Neural progenitor cell (in vitro differentiated cells): ENCODE measurements around the gene GALNT18. TPM values are rescaled to one million over a fixed set of nuclear protein-coding genes. Genes with fewer than 3 reads are reported as not detected.

ENCODE experiments used
- DNase-seq: peaks from one replicate; pipeline ENCODE4 v3.0.0-alpha.2; 2016; ENCODE audit warnings: low spot score
- H2AFZ ChIP-seq: fragments of 200-600 bp; sonication (generic); replicated peaks from 2 replicates; pipeline ENCODE4 v1.6.1; 2016; ENCODE audit warnings: antibody characterized with exemption
- H3F3A ChIP-seq: fragments of 200-600 bp; sonication (generic); 2 replicates; pipeline ENCODE4 v1.6.1; 2016; ENCODE audit warnings: antibody characterized with exemption, low read depth
- H3K27ac ChIP-seq: fragments of 200-600 bp; sonication (generic); 2 replicates; pipeline ENCODE4 v1.5.1; 2016; ENCODE audit warnings: mild to moderate bottlenecking
- H3K27me3 ChIP-seq: fragments of 200-600 bp; sonication (generic); 2 replicates; pipeline ENCODE4 v1.6.1; 2016; ENCODE audit warnings: mild to moderate bottlenecking, moderate library complexity
- H3K36me3 ChIP-seq: fragments of 200-600 bp; sonication (generic); 2 replicates; pipeline ENCODE4 v1.5.1; 2016
- H3K4me1 ChIP-seq: fragments of 200-600 bp; sonication (generic); 2 replicates; pipeline ENCODE4 v1.6.1; 2016; ENCODE audit warnings: mixed run types
- H3K4me2 ChIP-seq: fragments of 200-600 bp; sonication (generic); 2 replicates; pipeline ENCODE4 v1.6.1; 2016
- H3K4me3 ChIP-seq: fragments of 200-600 bp; sonication (generic); 2 replicates; pipeline ENCODE4 v1.5.1; 2016
- H3K79me2 ChIP-seq: fragments of 200-600 bp; sonication (generic); 2 replicates; pipeline ENCODE4 v1.6.1; 2016; ENCODE audit warnings: low read depth
- H3K9ac ChIP-seq: fragments of 200-600 bp; sonication (generic); 2 replicates; pipeline ENCODE4 v1.6.1; 2016
- H3K9me3 ChIP-seq: fragments of 200-600 bp; sonication (generic); 2 replicates; pipeline ENCODE4 v1.5.1; 2016; ENCODE audit warnings: low read depth
- H4K20me1 ChIP-seq: fragments of 200-600 bp; sonication (generic); 2 replicates; pipeline ENCODE4 v1.6.1; 2016; ENCODE audit warnings: low read depth
- H3K27ac Mint-ChIP-seq: 3 replicates; pipeline ENCODE4 v1.8.0; 2021; ENCODE audit warnings: mixed read lengths
- H3K27me3 Mint-ChIP-seq: 2 replicates; pipeline ENCODE4 v1.8.0; 2022; ENCODE audit warnings: low read depth, mild to moderate bottlenecking, inconsistent platforms, moderate library complexity, mixed read lengths; ENCODE audit not compliant: insufficient read depth
- H3K36me3 Mint-ChIP-seq: 3 replicates; pipeline ENCODE4 v1.8.0; 2021; ENCODE audit warnings: mixed read lengths
- H3K4me1 Mint-ChIP-seq: 3 replicates; pipeline ENCODE4 v1.8.0; 2021; ENCODE audit warnings: mixed read lengths
- H3K4me3 Mint-ChIP-seq: 3 replicates; pipeline ENCODE4 v1.8.0; 2021; ENCODE audit warnings: mild to moderate bottlenecking, moderate library complexity, mixed read lengths
- H3K9me3 Mint-ChIP-seq: 3 replicates; pipeline ENCODE4 v1.8.0; 2020; ENCODE audit warnings: mixed read lengths
- CTCF ChIP-seq: fragments of 200-600 bp; sonication (generic); IDR thresholded peaks from 2 replicates; pipeline ENCODE4 v1.5.1; 2017; ENCODE audit warnings: antibody characterized with exemption, mild to moderate bottlenecking
- EZH2 ChIP-seq: fragments of 200-600 bp; sonication (generic); IDR thresholded peaks from 2 replicates; pipeline ENCODE4 v1.6.1; 2017; ENCODE audit warnings: antibody characterized with exemption, mild to moderate bottlenecking, moderate library complexity
- EZH2phosphoT487 ChIP-seq: fragments of 200-600 bp; sonication (generic); IDR thresholded peaks from 2 replicates; pipeline ENCODE4 v1.6.1; 2017; ENCODE audit warnings: antibody characterized with exemption
- total RNA-seq: library from RNA; depleted of rRNA; stranded (reverse); fragments of >200 nt; gene quantifications from 2 replicates; pipeline ENCODE4 v1.2.3, GENCODE V29; 2015; ENCODE audit warnings: low replicate concordance

Gene GALNT18
- total RNA-seq, 1 donor from 2014 or later: 2.4 TPM

- H3K4me1 Mint-ChIP-seq: peaks cover 11% of the 10 kb centered on the region
- TF ChIP-seq EZH2 (no peak), CTCF (no peak), EZH2phosphoT487 (no peak)
- H3K4me3 Mint-ChIP-seq: no peak overlapping the region
- H3K27me3 Mint-ChIP-seq: peaks cover 8% of the 10 kb centered on the region
- Histone ChIP-seq H3K27ac (no peak overlapping the region), H3K9ac (no peak overlapping the region), H3F3A (no peaks in the 10 kb centered on the region), H2AFZ (no peak overlapping the region), H3K4me3 (no peak overlapping the region), H3K36me3 (no peaks in the 10 kb centered on the region), H3K27me3 (no peaks in the 10 kb centered on the region), H3K9me3 (no peaks in the 10 kb centered on the region), H4K20me1 (no peaks in the 10 kb centered on the region), H3K79me2 (no peaks in the 10 kb centered on the region), H3K4me2 (no peak overlapping the region), H3K4me1 (peaks cover 6% of the 10 kb centered on the region)
- no peak for DNase-seq
- no peak overlapping the region for H3K27ac Mint-ChIP-seq
- no peaks in the 10 kb centered on the region for H3K9me3 Mint-ChIP-seq
- no peaks in the 10 kb centered on the region for H3K36me3 Mint-ChIP-seq
Observed at GRCh38 chr11:11533057-11533456, 88.7 kb downstream of the GALNT18 start.

- TF ChIP-seq EZH2phosphoT487 (no peak), CTCF (no peak), EZH2 (no peak)
- Histone ChIP-seq H3K4me1 (peaks cover 6% of the 10 kb centered on the region), H3K4me2 (no peak overlapping the region)
Observed at GRCh38 chr11:11532574-11532973, 89.2 kb downstream of the GALNT18 start.

GRCh38 chr11:11531131-11531908, 90.5 kb downstream of the GALNT18 start:
- Mint-ChIP-seq H3K27ac (no peak overlapping the region), H3K27me3 (peaks cover 8% of the 10 kb centered on the region), H3K4me1 (peaks cover 3% of the 10 kb centered on the region), H3K9me3 (no peaks in the 10 kb centered on the region), H3K36me3 (no peaks in the 10 kb centered on the region), H3K4me3 (no peak overlapping the region)
- Histone ChIP-seq H4K20me1 (no peaks in the 10 kb centered on the region), H3K9me3 (no peaks in the 10 kb centered on the region), H3K9ac (no peak overlapping the region), H3K4me3 (no peak overlapping the region), H3K79me2 (no peaks in the 10 kb centered on the region), H3F3A (no peaks in the 10 kb centered on the region), H3K27ac (no peak overlapping the region), H3K4me2 (no peak overlapping the region), H2AFZ (no peak overlapping the region), H3K27me3 (no peaks in the 10 kb centered on the region), H3K4me1 (peaks cover 6% of the 10 kb centered on the region), H3K36me3 (no peaks in the 10 kb centered on the region)
- TF ChIP-seq CTCF: no peak
- no peak for TF ChIP-seq EZH2phosphoT487
- no peak for TF ChIP-seq EZH2
- no peak for DNase-seq

More at GRCh38 chr11:11532574-11532973, 89.2 kb downstream of the GALNT18 start:
- Mint-ChIP-seq H3K9me3 (no peaks in the 10 kb centered on the region), H3K36me3 (no peaks in the 10 kb centered on the region), H3K27me3 (peaks cover 8% of the 10 kb centered on the region), H3K4me3 (no peak overlapping the region), H3K27ac (no peak overlapping the region), H3K4me1 (peaks cover 7% of the 10 kb centered on the region)
- Histone ChIP-seq H3F3A (no peaks in the 10 kb centered on the region), H3K9me3 (no peaks in the 10 kb centered on the region), H3K27me3 (no peaks in the 10 kb centered on the region), H3K79me2 (no peaks in the 10 kb centered on the region), H4K20me1 (no peaks in the 10 kb centered on the region), H3K9ac (no peak overlapping the region), H3K4me3 (no peak overlapping the region), H3K27ac (no peak overlapping the region), H2AFZ (no peak overlapping the region), H3K36me3 (no peaks in the 10 kb centered on the region)
- DNase-seq: no peak
